HFFc6 (cell line): ENCODE measurements around the gene CPNE4. TPM values are rescaled to one million over a fixed set of nuclear protein-coding genes. Genes with fewer than 3 reads are reported as not detected.

Source experiments
- DNase-seq: peaks from one replicate; pipeline ENCODE4 v3.0.0-alpha.2; 2018
- H3K27ac Mint-ChIP-seq: 2 replicates; pipeline ENCODE4 v1.8.0; 2020; ENCODE audit warnings: mild to moderate bottlenecking, mixed read lengths
- H3K27me3 Mint-ChIP-seq: 2 replicates; pipeline ENCODE4 v1.8.0; 2021; ENCODE audit warnings: mild to moderate bottlenecking, moderate library complexity, mixed read lengths; ENCODE audit not compliant: insufficient read depth
- H3K36me3 Mint-ChIP-seq: 2 replicates; pipeline ENCODE4 v1.8.0; 2021; ENCODE audit warnings: low read depth, mixed read lengths
- H3K4me1 Mint-ChIP-seq: 2 replicates; pipeline ENCODE4 v1.8.0; 2020; ENCODE audit warnings: low read depth, mixed read lengths
- H3K4me3 Mint-ChIP-seq: 2 replicates; pipeline ENCODE4 v1.8.0; 2020; ENCODE audit warnings: mild to moderate bottlenecking, moderate library complexity, mixed read lengths
- H3K9me3 Mint-ChIP-seq: 2 replicates; pipeline ENCODE4 v1.8.0; 2020; ENCODE audit warnings: mild to moderate bottlenecking, mixed read lengths
- CTCF ChIP-seq: fragments of 200-600 bp; sonication (generic); IDR thresholded peaks from 2 replicates; pipeline ENCODE4 v1.5.0; 2021; ENCODE audit warnings: antibody characterized with exemption, mild to moderate bottlenecking
- total RNA-seq, 6 experiments: library from RNA; stranded (reverse); fragmentation: NEBNext Ultra II Directional; extraction: Animal tissue kit (Norgen Biotek cat#: 25700); gene quantifications; 2 replicates in 1 of 6; 3 replicates in 5 of 6; pipeline ENCODE4 v1.2.3, GENCODE V29; 2021

The CPNE4 gene
- total RNA-seq, 6 experiments from 2014 or later, result not detected

- peaks cover 3% of the 10 kb centered on the region; the same call in 1 of the 2 replicates for H3K27me3 Mint-ChIP-seq
- no peaks in the 10 kb centered on the region for H3K9me3 Mint-ChIP-seq
- H3K4me1 Mint-ChIP-seq, result no peaks in the 10 kb centered on the region; the same call in 1 of the 2 replicates
These were observed 198.9 kb downstream of the CPNE4 start for GRCh38 chr3:131835906-131836305.

GRCh38 chr3:131831608-131832007, 203.2 kb downstream of the CPNE4 start:
- TF ChIP-seq CTCF, result no peak
- Mint-ChIP-seq H3K36me3 (no peaks in the 10 kb centered on the region), H3K27me3 (peaks cover 3% of the 10 kb centered on the region; the same call in 1 of the 2 replicates), H3K27ac (no peak overlapping the region), H3K9me3 (no peaks in the 10 kb centered on the region), H3K4me1 (no peaks in the 10 kb centered on the region), H3K4me3 (no peak overlapping the region)
- DNase-seq, result no peak

More at GRCh38 chr3:131835906-131836305, 198.9 kb downstream of the CPNE4 start:
- H3K27ac Mint-ChIP-seq, result no peak overlapping the region
- TF ChIP-seq CTCF, result no peak
- no peaks in the 10 kb centered on the region for H3K36me3 Mint-ChIP-seq
- DNase-seq, result no peak
- no peak overlapping the region for H3K4me3 Mint-ChIP-seq

GRCh38 chr3:131821191-131821762, 213.5 kb downstream of the CPNE4 start:
- Mint-ChIP-seq H3K27me3 (no peaks in the 10 kb centered on the region; the same call in 1 of the 2 replicates), H3K27ac (no peak overlapping the region), H3K4me1 (no peaks in the 10 kb centered on the region), H3K36me3 (no peaks in the 10 kb centered on the region), H3K4me3 (no peak overlapping the region), H3K9me3 (no peaks in the 10 kb centered on the region)
- DNase-seq, result no peak
- TF ChIP-seq CTCF, result no peak

GRCh38 chr3:131819381-131820055, 215.3 kb downstream of the CPNE4 start:
- DNase-seq, result no peak
- TF ChIP-seq CTCF, result no peak
- no peaks in the 10 kb centered on the region for H3K27me3 Mint-ChIP-seq
- no peak overlapping the region for H3K27ac Mint-ChIP-seq
- H3K4me3 Mint-ChIP-seq, result no peak overlapping the region
- H3K4me1 Mint-ChIP-seq, result no peaks in the 10 kb centered on the region
- H3K9me3 Mint-ChIP-seq, result no peaks in the 10 kb centered on the region
- H3K36me3 Mint-ChIP-seq, result no peaks in the 10 kb centered on the region

- H3K9me3 Mint-ChIP-seq, result no peaks in the 10 kb centered on the region
- H3K27me3 Mint-ChIP-seq, result no peaks in the 10 kb centered on the region; the same call in 1 of the 2 replicates
- peak; percentile 46 for DNase-seq
- no peak overlapping the region for H3K4me3 Mint-ChIP-seq
- H3K36me3 Mint-ChIP-seq, result no peaks in the 10 kb centered on the region
- peaks cover 5% of the 10 kb centered on the region; the same call in 1 of the 2 replicates for H3K4me1 Mint-ChIP-seq
- no peak for TF ChIP-seq CTCF
- no peak overlapping the region for H3K27ac Mint-ChIP-seq
These were observed 222.4 kb downstream of the CPNE4 start for GRCh38 chr3:131812433-131812832.
